ENCODE measurements around the gene KRCC1.
"Not testable (repeated sequence)": the region's sequence is repeated elsewhere in the genome, so short reads cannot be mapped to it uniquely, and the experiment has no call there.

KRCC1 gene

DNA sequence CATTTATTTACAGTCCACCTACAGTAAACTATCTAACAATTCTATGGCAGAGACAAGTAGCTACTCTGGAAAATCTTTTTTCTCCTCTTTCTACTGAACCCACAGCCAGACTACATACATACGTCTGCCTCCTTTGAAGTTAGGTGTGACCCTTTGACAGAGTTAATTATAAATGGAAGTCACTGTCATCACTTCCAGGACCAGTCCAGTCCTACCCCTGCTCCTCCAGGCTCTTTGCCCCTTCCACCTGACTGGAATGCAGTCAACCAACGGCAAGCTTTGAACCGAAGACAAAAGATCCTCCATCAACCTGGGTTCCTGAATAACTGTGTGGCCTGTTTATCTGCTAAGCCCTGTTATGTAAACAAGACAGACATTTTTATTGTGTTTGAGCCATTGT is 74.4 kb downstream of the KRCC1 start:
- DNase-seq (ENCODE audit: low read depth in 2 of 2); H3K4me3 ChIP-seq (replicated peaks in 1 of 2; ENCODE audit: low read depth in 2 of 2, low read length in 2 of 2): not testable (repeated sequence)
